Colonic mucosa (tissue), 4 donors: Measurements from ENCODE around the gene PGAP1. TPM values are rescaled to one million over a fixed set of nuclear protein-coding genes. Genes with fewer than 3 reads are reported as not detected.
A peak's percentile ranks its signal among the peaks of the same experiment; 100 is the strongest.

Source experiments
- DNase-seq: peaks from one replicate; pipeline ENCODE4 v3.0.0-alpha.2; 2020
- H3K27ac ChIP-seq: fragments of 200-600 bp; one replicate; pipeline ENCODE4 v1.8.0; 2021
- H3K27me3 ChIP-seq: fragments of 200-600 bp; one replicate; pipeline ENCODE4 v1.8.0; 2021
- H3K36me3 ChIP-seq: fragments of 200-600 bp; one replicate; pipeline ENCODE4 v1.8.0; 2021
- H3K4me1 ChIP-seq: fragments of 200-600 bp; one replicate; pipeline ENCODE4 v1.8.0; 2021; ENCODE audit warnings: mild to moderate bottlenecking
- H3K4me3 ChIP-seq: fragments of 200-600 bp; one replicate; pipeline ENCODE4 v1.8.0; 2021
- H3K9ac ChIP-seq, 2 donors: one replicate each; pipeline ENCODE4 v1.7.0; 2013; ENCODE audit warnings: control low read depth in 2 of 2, low read depth in 2 of 2, low read length in 2 of 2
- H3K9me3 ChIP-seq: fragments of 200-600 bp; one replicate; pipeline ENCODE4 v1.8.0; 2021
- CTCF ChIP-seq: fragments of 200-600 bp; IDR thresholded peaks from one replicate; pipeline ENCODE4 v1.8.0; 2022; ENCODE audit warnings: antibody characterized with exemption, mild to moderate bottlenecking
- intact Hi-C: fragments of 100-400 bp; cut with DNase I; formaldehyde crosslinking; loops from one replicate; pipeline ENCODE4 v1.14.1; 2022
- total RNA-seq, 2 donors: library from RNA; stranded (reverse); fragmentation: NEBNext Ultra II Directional in 1 of 2; extraction: Animal tissue kit (Norgen Biotek cat#: 25700) in 1 of 2; gene quantifications; one replicate each; pipeline ENCODE4 v1.2.1, GENCODE V29; 2021
- donor health status: healthy.
- donor health status: DM: no; HTN: no; CAD: no.
- donor health status: DM: no; HTN: no; CAD: no.

PGAP1 gene
- total RNA-seq, 2 donors from 2014 or later = 10.1 to 16.9 TPM

GRCh38 chr2:196968516-196968915, 42.0 kb upstream of the PGAP1 start:
- no peak for TF ChIP-seq CTCF
- Histone ChIP-seq H3K36me3 (no peaks in the 10 kb centered on the region), H3K9ac (no peak overlapping the region), H3K4me1 (no peaks in the 10 kb centered on the region), H3K27me3 (no peaks in the 10 kb centered on the region), H3K9me3 (no peaks in the 10 kb centered on the region), H3K27ac (no peak overlapping the region), H3K4me3 (no peak overlapping the region)
- no peak for DNase-seq
- intact Hi-C loops = no loop called here

- no peaks in the 10 kb centered on the region for H3K9me3 ChIP-seq
- H3K9ac ChIP-seq = no peak overlapping the region
- H3K36me3 ChIP-seq = no peaks in the 10 kb centered on the region
- intact Hi-C loops = no loop called here
- H3K27ac ChIP-seq = no peak overlapping the region
- H3K4me3 ChIP-seq = no peak overlapping the region
- DNase-seq = no peak
- no peak for TF ChIP-seq CTCF
- no peaks in the 10 kb centered on the region for H3K4me1 ChIP-seq
- no peaks in the 10 kb centered on the region for H3K27me3 ChIP-seq
These were observed 41.3 kb upstream of the PGAP1 start for GRCh38 chr2:196967775-196968174.

- Histone ChIP-seq H3K4me1 (no peaks in the 10 kb centered on the region), H3K27me3 (no peaks in the 10 kb centered on the region), H3K9me3 (no peaks in the 10 kb centered on the region), H3K9ac (peak overlapping the region in 1 of 2 donors; percentile 16), H3K36me3 (no peaks in the 10 kb centered on the region), H3K27ac (no peak overlapping the region), H3K4me3 (no peak overlapping the region)
- peak; percentile 35 for DNase-seq
- TF ChIP-seq CTCF = no peak
- intact Hi-C loops = no loop called here
These were observed 40.6 kb upstream of the PGAP1 start for GRCh38 chr2:196967116-196967515.

- no peaks in the 10 kb centered on the region for H3K4me1 ChIP-seq
- intact Hi-C loops = no loop called here
- no peak overlapping the region for H3K9ac ChIP-seq
- no peaks in the 10 kb centered on the region for H3K27me3 ChIP-seq
- H3K27ac ChIP-seq = no peak overlapping the region
- peak; percentile 25 for DNase-seq
- H3K9me3 ChIP-seq = no peaks in the 10 kb centered on the region
- no peaks in the 10 kb centered on the region for H3K36me3 ChIP-seq
- no peak for TF ChIP-seq CTCF
- no peak overlapping the region for H3K4me3 ChIP-seq
These were observed 39.6 kb upstream of the PGAP1 start for GRCh38 chr2:196966061-196966460.

GRCh38 chr2:196965651-196966050, 39.1 kb upstream of the PGAP1 start:
- intact Hi-C loops = no loop called here
- H3K4me3 ChIP-seq = no peak overlapping the region

More at GRCh38 chr2:196965651-196966050, 39.1 kb upstream of the PGAP1 start:
- TF ChIP-seq CTCF = no peak
- no peaks in the 10 kb centered on the region for H3K27me3 ChIP-seq
- DNase-seq = no peak
- H3K9ac ChIP-seq = no peak overlapping the region
- H3K27ac ChIP-seq = no peak overlapping the region
- no peaks in the 10 kb centered on the region for H3K36me3 ChIP-seq
- no peaks in the 10 kb centered on the region for H3K9me3 ChIP-seq
- no peaks in the 10 kb centered on the region for H3K4me1 ChIP-seq
